ENCODE results near the gene ST7.

- TF ChIP-seq POLR2A (IDR thresholded peaks at IDR 0.05) (no peak), CTCF (IDR thresholded peaks at IDR 0.05) (no peak)
Observed at GRCh38 chr7:117149692-117150091, 196.4 kb downstream of the ST7 start.
